ENCODE measurements around the gene FANCE.

FANCE gene

GRCh38 chr6:35492974-35493284 is 40.8 kb downstream of the FANCE start:
- Histone ChIP-seq H3K27ac (ENCODE audit: poor library complexity, severe bottlenecking) (peak overlapping the region; percentile 96), H3K9me3 (ENCODE audit: severe bottlenecking) (no peaks in the 10 kb centered on the region), H3K4me1 (ENCODE audit: insufficient read depth, poor library complexity, severe bottlenecking) (peaks cover 43% of the 10 kb centered on the region), H3K36me3 (ENCODE audit: low read depth) (no peaks in the 10 kb centered on the region), H3K27me3 (ENCODE audit: insufficient read depth, poor library complexity, severe bottlenecking) (no peaks in the 10 kb centered on the region), H3K4me3 (ENCODE audit: severe bottlenecking) (no peak overlapping the region)
- no peak for TF ChIP-seq CTCF (IDR thresholded peaks at IDR 0.05; ENCODE audit: poor library complexity, severe bottlenecking)
- no peak for DNase-seq (ENCODE audit: low spot score)
- no peak for ATAC-seq (ENCODE audit: low read depth)

GRCh38 chr6:35493307-35493983 is 41.3 kb downstream of the FANCE start:
- TF ChIP-seq CTCF (IDR thresholded peaks at IDR 0.05; ENCODE audit: poor library complexity, severe bottlenecking) = no peak
- peak overlapping the region; percentile 96 for H3K27ac ChIP-seq (ENCODE audit: poor library complexity, severe bottlenecking)
- H3K36me3 ChIP-seq (ENCODE audit: low read depth) = no peaks in the 10 kb centered on the region
- H3K4me1 ChIP-seq (ENCODE audit: insufficient read depth, poor library complexity, severe bottlenecking) = peaks cover 38% of the 10 kb centered on the region
- no peaks in the 10 kb centered on the region for H3K9me3 ChIP-seq (ENCODE audit: severe bottlenecking)
- no peak overlapping the region for H3K4me3 ChIP-seq (ENCODE audit: severe bottlenecking)
- no peaks in the 10 kb centered on the region for H3K27me3 ChIP-seq (ENCODE audit: insufficient read depth, poor library complexity, severe bottlenecking)
- DNase-seq (ENCODE audit: low spot score) (peak; percentile 52), ATAC-seq (ENCODE audit: low read depth) (no peak)

- no peak overlapping the region for H3K4me3 ChIP-seq (ENCODE audit: severe bottlenecking)
- H3K4me1 ChIP-seq (ENCODE audit: insufficient read depth, poor library complexity, severe bottlenecking) = peaks cover 31% of the 10 kb centered on the region
- peak; percentile 2; the same call in 1 of the 3 replicates for ATAC-seq (ENCODE audit: low read depth)
- H3K27me3 ChIP-seq (ENCODE audit: insufficient read depth, poor library complexity, severe bottlenecking) = no peaks in the 10 kb centered on the region
- no peaks in the 10 kb centered on the region for H3K36me3 ChIP-seq (ENCODE audit: low read depth)
- peak overlapping the region; percentile 96 for H3K27ac ChIP-seq (ENCODE audit: poor library complexity, severe bottlenecking)
- no peaks in the 10 kb centered on the region for H3K9me3 ChIP-seq (ENCODE audit: severe bottlenecking)
- no peak for TF ChIP-seq CTCF (IDR thresholded peaks at IDR 0.05; ENCODE audit: poor library complexity, severe bottlenecking)
- DNase-seq (ENCODE audit: low spot score) = no peak
These were observed 42.0 kb downstream of the FANCE start for GRCh38 chr6:35494161-35494563.

GRCh38 chr6:35495258-35496035 is 43.3 kb downstream of the FANCE start:
- Histone ChIP-seq H3K4me3 (ENCODE audit: severe bottlenecking) (peak overlapping the region; percentile 88), H3K4me1 (ENCODE audit: insufficient read depth, poor library complexity, severe bottlenecking) (peaks cover 19% of the 10 kb centered on the region), H3K9me3 (ENCODE audit: severe bottlenecking) (no peaks in the 10 kb centered on the region), H3K36me3 (ENCODE audit: low read depth) (no peaks in the 10 kb centered on the region), H3K27ac (ENCODE audit: poor library complexity, severe bottlenecking) (peak overlapping the region; percentile 96), H3K27me3 (ENCODE audit: insufficient read depth, poor library complexity, severe bottlenecking) (no peaks in the 10 kb centered on the region)
- DNase-seq (ENCODE audit: low spot score) (no peak), ATAC-seq (ENCODE audit: low read depth) (no peak)
- no peak for TF ChIP-seq CTCF (IDR thresholded peaks at IDR 0.05; ENCODE audit: poor library complexity, severe bottlenecking)
